ENCODE measurements around the gene PPP1R9A.

- no peak for TF ChIP-seq EP300 (IDR thresholded peaks at IDR 0.05)
- no peak for TF ChIP-seq POLR2A (IDR thresholded peaks at IDR 0.05)
Observed at GRCh38 chr7:95246831-95247370, 339.5 kb downstream of the PPP1R9A start.

All from tibial nerve (tissue), 3 donors.